ENCODE measurements around the gene PLOD1.
"Not testable (repeated sequence)": the region's sequence is repeated elsewhere in the genome, so short reads cannot be mapped to it uniquely, and the experiment has no call there.

PLOD1 gene

GRCh38 chr1:11938722-11939526 lies 4.4 kb downstream of the PLOD1 start:
- Histone ChIP-seq H3K4me2 (ENCODE audit: low read depth, low read length, poor library complexity, severe bottlenecking) (no peak overlapping the region), H3K36me3 (ENCODE audit: low read length) (no peaks in the 10 kb centered on the region), H3K27ac (ENCODE audit: low read depth, low read length) (no peak overlapping the region)

DNA sequence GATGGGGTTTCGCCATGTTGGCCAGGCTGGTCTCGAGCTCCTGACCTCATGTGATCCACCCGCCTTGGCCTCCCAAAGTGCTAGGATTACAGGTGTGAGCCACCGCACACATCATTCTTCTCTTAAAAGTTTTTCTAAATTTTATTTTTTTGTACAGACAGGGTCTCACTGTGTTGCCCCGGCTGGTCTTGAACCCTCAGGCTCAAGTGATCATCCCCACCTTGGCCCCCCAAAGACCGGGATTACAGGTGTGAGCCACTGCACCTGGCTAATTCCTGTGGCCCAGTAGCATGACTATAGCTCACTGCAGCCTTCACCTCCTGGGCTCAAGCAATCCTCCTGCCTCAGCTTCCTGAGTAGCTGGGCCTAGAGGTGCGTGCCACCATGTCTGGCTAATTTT lies 5.3 kb downstream of the PLOD1 start:
- H3K4me2 ChIP-seq (ENCODE audit: low read depth, low read length, poor library complexity, severe bottlenecking) = not testable (repeated sequence)

More at GRCh38 chr1:11938722-11939526, 4.4 kb downstream of the PLOD1 start:
- H3F3A ChIP-seq (ENCODE audit: insufficient read depth) = no peaks in the 10 kb centered on the region
- no peaks in the 10 kb centered on the region for H3K9me3 ChIP-seq (ENCODE audit: insufficient read depth, low read length)
- no peak overlapping the region for H3K9ac ChIP-seq (ENCODE audit: low read length)
- no peak overlapping the region for H3K4me3 ChIP-seq (ENCODE audit: insufficient read depth, low read length, poor library complexity, severe bottlenecking)
- no peaks in the 10 kb centered on the region for H4K20me1 ChIP-seq (ENCODE audit: low read depth, low read length)
- H2AFZ ChIP-seq (ENCODE audit: low read depth, low read length, severe bottlenecking) = no peak overlapping the region
- H3K79me2 ChIP-seq (ENCODE audit: insufficient read depth, low read length) = peaks cover 6% of the 10 kb centered on the region; the same call in 1 of the 2 replicates
- H3K27me3 ChIP-seq (ENCODE audit: low read length) = no peaks in the 10 kb centered on the region
- H3K9me2 ChIP-seq (replicated peaks; ENCODE audit: insufficient read depth, low read length) = no peaks in the 10 kb centered on the region
- TF ChIP-seq, protein P1, sequence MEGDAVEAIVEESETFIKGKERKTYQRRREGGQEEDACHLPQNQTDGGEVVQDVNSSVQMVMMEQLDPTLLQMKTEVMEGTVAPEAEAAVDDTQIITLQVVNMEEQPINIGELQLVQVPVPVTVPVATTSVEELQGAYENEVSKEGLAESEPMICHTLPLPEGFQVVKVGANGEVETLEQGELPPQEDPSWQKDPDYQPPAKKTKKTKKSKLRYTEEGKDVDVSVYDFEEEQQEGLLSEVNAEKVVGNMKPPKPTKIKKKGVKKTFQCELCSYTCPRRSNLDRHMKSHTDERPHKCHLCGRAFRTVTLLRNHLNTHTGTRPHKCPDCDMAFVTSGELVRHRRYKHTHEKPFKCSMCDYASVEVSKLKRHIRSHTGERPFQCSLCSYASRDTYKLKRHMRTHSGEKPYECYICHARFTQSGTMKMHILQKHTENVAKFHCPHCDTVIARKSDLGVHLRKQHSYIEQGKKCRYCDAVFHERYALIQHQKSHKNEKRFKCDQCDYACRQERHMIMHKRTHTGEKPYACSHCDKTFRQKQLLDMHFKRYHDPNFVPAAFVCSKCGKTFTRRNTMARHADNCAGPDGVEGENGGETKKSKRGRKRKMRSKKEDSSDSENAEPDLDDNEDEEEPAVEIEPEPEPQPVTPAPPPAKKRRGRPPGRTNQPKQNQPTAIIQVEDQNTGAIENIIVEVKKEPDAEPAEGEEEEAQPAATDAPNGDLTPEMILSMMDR (IDR thresholded peaks at IDR 0.05; ENCODE audit: insufficient read depth, low read length, poor library complexity, severe bottlenecking) = no peak
- no peak for TF ChIP-seq EZH2phosphoT487 (conservative IDR thresholded peaks at IDR 0.05; ENCODE audit: low read length)

DNA sequence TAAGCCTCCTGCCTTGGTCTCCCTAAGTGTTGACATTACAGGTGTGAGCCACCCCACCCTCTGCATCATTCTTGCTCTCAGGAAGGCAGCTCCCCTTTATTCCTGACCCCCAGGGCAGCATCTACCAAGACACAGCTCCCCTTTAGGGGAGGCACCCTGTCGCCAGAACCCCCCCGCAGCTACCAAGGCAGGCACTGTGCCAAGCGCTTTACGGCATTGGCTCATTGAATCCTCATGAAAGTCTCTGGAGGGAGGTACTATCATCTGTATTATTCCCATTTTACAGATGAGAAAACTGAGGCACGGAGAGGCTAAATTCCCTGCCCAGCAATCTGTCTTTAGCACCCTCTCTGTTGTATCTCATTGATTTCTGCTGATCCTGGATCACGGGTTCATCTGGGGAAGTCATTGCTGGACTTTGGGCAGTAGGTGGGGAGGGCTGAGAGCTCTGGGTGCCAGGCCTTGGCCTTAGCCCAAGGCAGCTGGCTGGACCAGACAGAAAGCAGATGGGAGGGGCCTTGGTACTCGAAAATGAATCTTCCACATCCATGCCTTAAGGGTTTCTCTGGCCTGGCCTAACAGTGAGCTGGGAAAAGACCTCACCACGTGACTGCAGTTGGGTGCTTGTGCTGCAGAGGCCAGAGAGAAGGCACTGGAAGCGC lies 5.9 kb downstream of the PLOD1 start:
- Histone ChIP-seq H3K36me3 (ENCODE audit: low read length) (no peaks in the 10 kb centered on the region), H4K20me1 (ENCODE audit: low read depth, low read length) (no peaks in the 10 kb centered on the region), H3K9ac (ENCODE audit: low read length) (no peak overlapping the region), H3K9me2 (replicated peaks; ENCODE audit: insufficient read depth, low read length) (no peaks in the 10 kb centered on the region), H3K27ac (ENCODE audit: low read depth, low read length) (no peak overlapping the region), H3K79me2 (ENCODE audit: insufficient read depth, low read length) (no peaks in the 10 kb centered on the region), H3F3A (ENCODE audit: insufficient read depth) (no peaks in the 10 kb centered on the region), H3K4me2 (ENCODE audit: low read depth, low read length, poor library complexity, severe bottlenecking) (no peak overlapping the region), H2AFZ (ENCODE audit: low read depth, low read length, severe bottlenecking) (no peak overlapping the region), H3K4me3 (ENCODE audit: insufficient read depth, low read length, poor library complexity, severe bottlenecking) (no peak overlapping the region), H3K9me3 (ENCODE audit: insufficient read depth, low read length) (no peaks in the 10 kb centered on the region), H3K27me3 (ENCODE audit: low read length) (no peaks in the 10 kb centered on the region)
- TF ChIP-seq EZH2phosphoT487 (conservative IDR thresholded peaks at IDR 0.05; ENCODE audit: low read length) = no peak
- TF ChIP-seq, protein P1 (IDR thresholded peaks at IDR 0.05; ENCODE audit: insufficient read depth, low read length, poor library complexity, severe bottlenecking) = no peak

More for the DNA sequence above, 5.3 kb downstream of the PLOD1 start:
- not testable (repeated sequence) for H3K9ac ChIP-seq (ENCODE audit: low read length); H3F3A ChIP-seq (ENCODE audit: insufficient read depth); H3K27ac ChIP-seq (ENCODE audit: low read depth, low read length); H3K9me2 ChIP-seq (replicated peaks; ENCODE audit: insufficient read depth, low read length); H2AFZ ChIP-seq (ENCODE audit: low read depth, low read length, severe bottlenecking); H3K4me3 ChIP-seq (ENCODE audit: insufficient read depth, low read length, poor library complexity, severe bottlenecking); H4K20me1 ChIP-seq (ENCODE audit: low read depth, low read length); H3K27me3 ChIP-seq (ENCODE audit: low read length); H3K9me3 ChIP-seq (ENCODE audit: insufficient read depth, low read length); H3K36me3 ChIP-seq (ENCODE audit: low read length); H3K79me2 ChIP-seq (ENCODE audit: insufficient read depth, low read length)

DNA sequence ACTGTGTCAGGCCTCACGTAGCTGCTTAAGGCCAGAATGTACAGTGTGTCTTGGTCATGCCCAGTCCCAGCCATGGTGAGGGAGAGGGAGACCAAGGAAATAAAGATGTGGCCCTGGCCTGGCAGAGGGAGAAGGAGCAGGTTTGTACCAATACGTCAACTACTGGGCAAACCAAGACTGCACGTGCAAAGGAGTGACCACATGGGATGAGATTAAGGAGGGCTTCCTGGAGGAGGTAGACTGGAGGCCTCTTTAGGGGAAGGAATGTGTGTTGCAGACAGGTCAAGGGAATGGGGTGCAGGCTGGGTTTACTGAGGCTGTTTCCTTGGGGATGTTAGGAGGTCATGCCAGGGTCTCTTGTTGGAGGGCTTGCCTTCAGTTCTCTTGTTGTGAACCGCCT lies 7.8 kb downstream of the PLOD1 start:
- Histone ChIP-seq H3K4me3 (ENCODE audit: insufficient read depth, low read length, poor library complexity, severe bottlenecking) (no peak overlapping the region), H3K79me2 (ENCODE audit: insufficient read depth, low read length) (no peaks in the 10 kb centered on the region), H3F3A (ENCODE audit: insufficient read depth) (no peaks in the 10 kb centered on the region), H3K27me3 (ENCODE audit: low read length) (no peaks in the 10 kb centered on the region), H3K4me2 (ENCODE audit: low read depth, low read length, poor library complexity, severe bottlenecking) (no peak overlapping the region), H3K27ac (ENCODE audit: low read depth, low read length) (no peak overlapping the region), H4K20me1 (ENCODE audit: low read depth, low read length) (no peaks in the 10 kb centered on the region), H3K9ac (ENCODE audit: low read length) (no peak overlapping the region), H3K9me2 (replicated peaks; ENCODE audit: insufficient read depth, low read length) (no peaks in the 10 kb centered on the region), H3K9me3 (ENCODE audit: insufficient read depth, low read length) (no peaks in the 10 kb centered on the region), H3K36me3 (ENCODE audit: low read length) (no peaks in the 10 kb centered on the region), H2AFZ (ENCODE audit: low read depth, low read length, severe bottlenecking) (no peak overlapping the region)
- no peak for TF ChIP-seq EZH2phosphoT487 (conservative IDR thresholded peaks at IDR 0.05; ENCODE audit: low read length)
- TF ChIP-seq, protein P1 (IDR thresholded peaks at IDR 0.05; ENCODE audit: insufficient read depth, low read length, poor library complexity, severe bottlenecking) = no peak
